Right lobe of liver (tissue), 4 donors: ENCODE results near the gene NUMA1.

Source experiments
- POLR2A ChIP-seq: fragments of 450-650 bp; IDR thresholded peaks from one replicate; pipeline ENCODE4 v1.6.1; 2017; ENCODE audit warnings: antibody characterized with exemption, mild to moderate bottlenecking
- TF ChIP-seq, protein P1 (sequence below), 4 donors: fragments of 200-600 bp in 3 of 4; fragments of 450-650 bp in 1 of 4; IDR thresholded peaks; one replicate each; pipeline versions ENCODE4 v1.5.1 to v1.8.0; 2016 to 2022; ENCODE audit warnings: antibody characterized with exemption in 4 of 4, mild to moderate bottlenecking in 2 of 4
- donor health status: DM: no; HTN: no; CAD: no.
- donor health status: DM: no; HTN: no; CAD: no.
- donor health status: DM: no; HTN: yes; CAD: no.

DNA sequence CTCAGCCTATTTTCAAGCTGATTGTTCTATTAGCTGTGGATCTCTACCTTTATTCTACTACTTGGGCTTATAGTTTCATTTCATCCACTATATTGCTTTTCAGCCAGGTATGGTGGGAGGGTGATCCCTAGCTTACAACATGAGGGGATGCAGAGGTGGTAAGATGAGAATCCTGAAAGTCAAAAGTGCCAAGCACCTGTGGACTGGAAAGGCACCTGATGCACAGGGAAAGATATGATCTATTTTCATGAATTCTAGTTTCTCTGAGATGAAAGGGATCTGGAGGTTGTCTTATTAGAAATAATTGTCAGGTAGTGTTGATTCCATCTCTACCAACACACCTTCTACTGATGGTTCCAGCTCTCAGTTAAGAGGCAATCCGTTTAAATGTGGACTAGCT is 103.3 kb downstream of the NUMA1 start:
- TF ChIP-seq POLR2A: no peak
- TF ChIP-seq, protein P1, sequence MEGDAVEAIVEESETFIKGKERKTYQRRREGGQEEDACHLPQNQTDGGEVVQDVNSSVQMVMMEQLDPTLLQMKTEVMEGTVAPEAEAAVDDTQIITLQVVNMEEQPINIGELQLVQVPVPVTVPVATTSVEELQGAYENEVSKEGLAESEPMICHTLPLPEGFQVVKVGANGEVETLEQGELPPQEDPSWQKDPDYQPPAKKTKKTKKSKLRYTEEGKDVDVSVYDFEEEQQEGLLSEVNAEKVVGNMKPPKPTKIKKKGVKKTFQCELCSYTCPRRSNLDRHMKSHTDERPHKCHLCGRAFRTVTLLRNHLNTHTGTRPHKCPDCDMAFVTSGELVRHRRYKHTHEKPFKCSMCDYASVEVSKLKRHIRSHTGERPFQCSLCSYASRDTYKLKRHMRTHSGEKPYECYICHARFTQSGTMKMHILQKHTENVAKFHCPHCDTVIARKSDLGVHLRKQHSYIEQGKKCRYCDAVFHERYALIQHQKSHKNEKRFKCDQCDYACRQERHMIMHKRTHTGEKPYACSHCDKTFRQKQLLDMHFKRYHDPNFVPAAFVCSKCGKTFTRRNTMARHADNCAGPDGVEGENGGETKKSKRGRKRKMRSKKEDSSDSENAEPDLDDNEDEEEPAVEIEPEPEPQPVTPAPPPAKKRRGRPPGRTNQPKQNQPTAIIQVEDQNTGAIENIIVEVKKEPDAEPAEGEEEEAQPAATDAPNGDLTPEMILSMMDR (IDR thresholded peaks at IDR 0.05): no peak
